Peyer's patch (tissue), 4 donors: Measurements from ENCODE around the gene MYBPC2.

ENCODE experiments used
- POLR2A ChIP-seq, 2 donors: fragments of 450-650 bp; IDR thresholded peaks; one replicate each; pipeline ENCODE4 v1.5.1; 2017; ENCODE audit warnings: antibody characterized with exemption in 2 of 2, mild to moderate bottlenecking in 2 of 2, moderate library complexity in 2 of 2
- TF ChIP-seq, protein P1 (sequence below), 6 experiments: fragments of 450-650 bp in 4 of 6; fragments of 200-600 bp in 2 of 6; sonication (generic) in 1 of 6; IDR thresholded peaks; one replicate each; pipeline ENCODE4 v1.5.1; 2017 to 2019; ENCODE audit warnings: antibody characterized with exemption in 6 of 6, mild to moderate bottlenecking in 3 of 6, moderate library complexity in 1 of 6

DNA sequence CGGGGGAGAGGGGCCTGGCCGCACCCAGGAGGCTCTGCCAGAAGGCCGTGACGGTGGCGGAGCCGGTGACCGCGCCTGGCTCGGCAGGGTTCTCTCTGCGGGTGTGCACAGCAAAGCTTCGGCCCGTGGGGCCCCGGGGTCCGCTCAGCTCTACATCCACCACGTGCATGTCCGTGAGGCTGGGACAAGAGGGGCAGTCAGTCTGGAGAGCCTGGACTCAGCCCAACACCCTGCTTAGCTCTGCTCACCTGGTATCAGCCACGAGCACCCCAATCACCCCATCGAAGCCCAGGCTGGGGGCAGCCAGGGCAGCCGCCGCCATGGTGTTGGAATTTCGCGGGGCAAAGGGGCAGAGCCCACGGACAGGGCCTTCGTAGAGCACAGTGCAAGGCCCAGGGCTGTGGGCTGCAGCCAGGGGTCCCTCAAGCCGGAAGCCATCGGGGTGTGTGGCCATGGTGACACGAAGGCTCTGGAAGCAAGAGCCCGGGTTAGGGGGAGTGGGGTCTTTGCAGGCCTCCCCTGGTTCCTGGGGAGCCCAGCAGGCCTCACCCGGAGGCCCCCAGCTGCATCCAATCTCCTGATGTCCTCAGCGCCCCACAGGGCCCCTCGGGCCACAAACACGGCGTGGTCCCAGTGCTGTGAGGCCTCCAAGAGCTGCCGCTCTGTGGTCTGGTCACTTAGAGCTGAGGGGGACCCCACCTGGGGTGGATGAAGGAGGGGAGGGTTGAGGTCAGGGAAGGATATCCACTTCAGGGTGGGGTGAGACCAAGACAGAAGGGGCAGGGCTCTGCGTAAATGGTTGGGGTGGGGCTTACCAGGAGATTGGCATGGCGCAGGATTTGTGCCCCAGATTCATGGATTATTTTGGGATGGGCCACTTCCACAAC, 79.7 kb downstream of the MYBPC2 start:
- TF ChIP-seq, protein P1, sequence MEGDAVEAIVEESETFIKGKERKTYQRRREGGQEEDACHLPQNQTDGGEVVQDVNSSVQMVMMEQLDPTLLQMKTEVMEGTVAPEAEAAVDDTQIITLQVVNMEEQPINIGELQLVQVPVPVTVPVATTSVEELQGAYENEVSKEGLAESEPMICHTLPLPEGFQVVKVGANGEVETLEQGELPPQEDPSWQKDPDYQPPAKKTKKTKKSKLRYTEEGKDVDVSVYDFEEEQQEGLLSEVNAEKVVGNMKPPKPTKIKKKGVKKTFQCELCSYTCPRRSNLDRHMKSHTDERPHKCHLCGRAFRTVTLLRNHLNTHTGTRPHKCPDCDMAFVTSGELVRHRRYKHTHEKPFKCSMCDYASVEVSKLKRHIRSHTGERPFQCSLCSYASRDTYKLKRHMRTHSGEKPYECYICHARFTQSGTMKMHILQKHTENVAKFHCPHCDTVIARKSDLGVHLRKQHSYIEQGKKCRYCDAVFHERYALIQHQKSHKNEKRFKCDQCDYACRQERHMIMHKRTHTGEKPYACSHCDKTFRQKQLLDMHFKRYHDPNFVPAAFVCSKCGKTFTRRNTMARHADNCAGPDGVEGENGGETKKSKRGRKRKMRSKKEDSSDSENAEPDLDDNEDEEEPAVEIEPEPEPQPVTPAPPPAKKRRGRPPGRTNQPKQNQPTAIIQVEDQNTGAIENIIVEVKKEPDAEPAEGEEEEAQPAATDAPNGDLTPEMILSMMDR (IDR thresholded peaks at IDR 0.05): no peak
- no peak for TF ChIP-seq POLR2A (IDR thresholded peaks at IDR 0.05)
